GM12878 (cell line): Measurements from ENCODE around the gene FBXL7. TPM values are rescaled to one million over a fixed set of nuclear protein-coding genes. Genes with fewer than 3 reads are reported as not detected.

ENCODE experiments used
- ATAC-seq: fragments of 200-7000 bp; cut with Tn5 transposase; 3 replicates; pipeline ENCODE4 v1.9.1; 2020; ENCODE audit warnings: mild to moderate bottlenecking, moderate library complexity
- BruUV-seq: library from RNA; stranded (reverse); fragments of 400-500 nt; replicated peaks from 2 replicates; lab custom pipeline; 2021; lab: Mats Ljungman, UMichigan
- CTCF ChIA-PET: fragments of 300-600 bp; sonication (Branson Sonifier 250); formaldehyde crosslinking; extraction: SDS; loops from one replicate; lab custom pipeline; 2021; ENCODE audit warnings: inconsistent platforms; lab: Yijun Ruan, JAX
- POLR2A ChIA-PET: fragments of 350-600 bp; formaldehyde crosslinking; extraction: SDS; loops from one replicate; lab custom pipeline; 2021; ENCODE audit warnings: inconsistent platforms; lab: Charles Lee
- RAD21 ChIA-PET: fragments of 300-600 bp; sonication (Branson Sonifier 250); formaldehyde crosslinking; loops from one replicate; lab custom pipeline; 2023; ENCODE audit warnings: antibody characterized with exemption; ENCODE audit not compliant: unreplicated experiment; lab: Charles Lee
- SMC1A ChIA-PET: fragments of 300-600 bp; sonication (Branson Sonifier 250); formaldehyde crosslinking; loops from one replicate; lab custom pipeline; 2023; ENCODE audit not compliant: unreplicated experiment, uncharacterized antibody; lab: Charles Lee
- DNase-seq: peaks from one replicate; pipeline ENCODE4 v3.0.0-alpha.2; 2011; ENCODE audit warnings: low read depth, low spot score
- FAIRE-seq: peaks from 3 replicates; lab custom pipeline; 2011; peaks lifted over from hg19 to GRCh38; lab: Jason Lieb, UNC
- H2AFZ ChIP-seq: 2 replicates; pipeline ENCODE4 v1.6.0; 2011; ENCODE audit warnings: low read depth, low read length, control low read depth; ENCODE audit not compliant: control insufficient read depth
- H3K27ac ChIP-seq: 2 replicates; pipeline ENCODE4 v1.5.1; 2011; ENCODE audit warnings: control low read depth; ENCODE audit not compliant: control insufficient read depth, insufficient read depth
- H3K27me3 ChIP-seq, 2 experiments: replicated peaks in 1 of 2; 2 replicates each; pipeline versions ENCODE4 v1.6.0 to v1.6.1; 2011; ENCODE audit warnings: low read length in 1 of 2; ENCODE audit not compliant: control insufficient read depth in 2 of 2, insufficient read depth in 2 of 2
- H3K36me3 ChIP-seq, 2 experiments: 2 replicates each; pipeline ENCODE4 v1.5.1; 2011; ENCODE audit warnings: low read length in 1 of 2; ENCODE audit not compliant: control insufficient read depth in 2 of 2, insufficient read depth in 2 of 2
- H3K4me1 ChIP-seq: 2 replicates; pipeline ENCODE4 v1.6.1; 2011; ENCODE audit warnings: mild to moderate bottlenecking, low read length, moderate library complexity, mixed read lengths; ENCODE audit not compliant: control insufficient read depth, insufficient read depth
- H3K4me2 ChIP-seq: 2 replicates; pipeline ENCODE4 v1.6.0; 2011; ENCODE audit warnings: control low read depth; ENCODE audit not compliant: control insufficient read depth, insufficient read depth
- H3K4me3 ChIP-seq: fragments of 200-600 bp; sonication (generic); 2 replicates; pipeline ENCODE4 v1.5.1; 2016
- H3K79me2 ChIP-seq: 2 replicates; pipeline ENCODE4 v1.6.0; 2011; ENCODE audit warnings: low read length; ENCODE audit not compliant: control insufficient read depth, insufficient read depth
- H3K9ac ChIP-seq: 2 replicates; pipeline ENCODE4 v1.8.0; 2011; ENCODE audit warnings: low read length, control low read depth, mixed read lengths; ENCODE audit not compliant: control insufficient read depth, insufficient read depth
- H3K9me3 ChIP-seq: replicated peaks from 3 replicates; pipeline ENCODE4 v1.5.1; 2011; ENCODE audit warnings: mild to moderate bottlenecking, low read length; ENCODE audit not compliant: control insufficient read depth, insufficient read depth
- H4K20me1 ChIP-seq: 2 replicates; pipeline ENCODE4 v1.6.0; 2011; ENCODE audit not compliant: control insufficient read depth, insufficient read depth
- CBX3 ChIP-seq: fragments of 200-600 bp; sonication (generic); IDR thresholded peaks from 2 replicates; pipeline ENCODE4 v1.6.1; 2016; ENCODE audit warnings: low read depth, borderline replicate concordance
- CEBPZ ChIP-seq: fragments of 150-350 bp; IDR thresholded peaks from 2 replicates; pipeline ENCODE4 v1.6.1; 2016; ENCODE audit warnings: low read depth, low read length
- CHD1 ChIP-seq: IDR thresholded peaks from 2 replicates; pipeline ENCODE4 v1.6.1; 2012; ENCODE audit warnings: low read depth, low read length, improper control_type of control experiment
- CHD2 ChIP-seq: IDR thresholded peaks from 2 replicates; pipeline ENCODE4 v1.6.1; 2011; ENCODE audit warnings: low read depth, low read length, improper control_type of control experiment, borderline replicate concordance
- EED ChIP-seq: sonication (generic); IDR thresholded peaks from 2 replicates; pipeline ENCODE4 v1.6.1; 2016; ENCODE audit warnings: antibody characterized with exemption, low read depth
- ETV6 ChIP-seq, 2 experiments: fragments of 450-650 bp in 1 of 2; IDR thresholded peaks in 1 of 2; conservative IDR thresholded peaks in 1 of 2; 2 replicates each; pipeline ENCODE4 v1.6.1; 2014; ENCODE audit warnings: antibody characterized with exemption in 1 of 2, borderline replicate concordance in 1 of 2, low read depth in 1 of 2, mild to moderate bottlenecking in 1 of 2, moderate library complexity in 1 of 2
- GATAD2B ChIP-seq: fragments of 450-650 bp; conservative IDR thresholded peaks from 2 replicates; pipeline ENCODE4 v1.6.1; 2017; ENCODE audit warnings: low read depth, mild to moderate bottlenecking, moderate library complexity
- HDGF ChIP-seq: fragments of 450-650 bp; IDR thresholded peaks from 2 replicates; pipeline ENCODE4 v1.6.1; 2016; ENCODE audit warnings: antibody characterized with exemption
- JUNB ChIP-seq: IDR thresholded peaks from 2 replicates; pipeline ENCODE4 v1.6.1; 2016; ENCODE audit warnings: antibody characterized with exemption, mild to moderate bottlenecking
- JUND ChIP-seq: IDR thresholded peaks from 2 replicates; pipeline ENCODE4 v1.6.1; 2012; ENCODE audit warnings: low read depth, mild to moderate bottlenecking, low read length, improper control_type of control experiment, moderate library complexity
- MTA3 ChIP-seq: IDR thresholded peaks from 2 replicates; pipeline ENCODE4 v1.6.1; 2012; ENCODE audit warnings: low read length, inconsistent platforms, borderline replicate concordance
- NFIC ChIP-seq: IDR thresholded peaks from 2 replicates; pipeline ENCODE4 v1.6.1; 2012; ENCODE audit warnings: low read depth, mild to moderate bottlenecking, inconsistent platforms, low read length, moderate library complexity
- NR2C2 ChIP-seq: IDR thresholded peaks from 2 replicates; pipeline ENCODE4 v1.6.1; 2011; ENCODE audit warnings: borderline replicate concordance, low read depth; ENCODE audit not compliant: control insufficient read depth, insufficient read length
- PML ChIP-seq: IDR thresholded peaks from 2 replicates; pipeline ENCODE4 v1.6.1; 2012; ENCODE audit warnings: low read length, inconsistent platforms
- POLR2AphosphoS2 ChIP-seq: IDR thresholded peaks from 2 replicates; pipeline ENCODE4 v1.6.1; 2011; ENCODE audit warnings: low read depth, mild to moderate bottlenecking, low read length, improper control_type of control experiment, moderate library complexity
- TCF7 ChIP-seq: IDR thresholded peaks from 2 replicates; pipeline ENCODE4 v1.6.1; 2014; ENCODE audit warnings: antibody characterized with exemption, borderline replicate concordance
- USF2 ChIP-seq: IDR thresholded peaks from 2 replicates; pipeline ENCODE4 v1.6.1; 2011; ENCODE audit warnings: low read depth, low read length, improper control_type of control experiment, borderline replicate concordance
- YBX1 ChIP-seq: fragments of 450-650 bp; IDR thresholded peaks from 2 replicates; pipeline ENCODE4 v1.6.1; 2016; ENCODE audit warnings: antibody characterized with exemption
- ZNF24 ChIP-seq: fragments of 450-650 bp; IDR thresholded peaks from 2 replicates; pipeline ENCODE4 v1.6.1; 2017; ENCODE audit warnings: antibody characterized with exemption, mild to moderate bottlenecking
- ZNF384 ChIP-seq: IDR thresholded peaks from 2 replicates; pipeline ENCODE4 v1.6.1; 2012; ENCODE audit warnings: low read depth, mild to moderate bottlenecking, low read length, improper control_type of control experiment, borderline replicate concordance
- WGBS: methylation state at CpG from one replicate; pipeline ENCODE4 v1.1.6; 2016; ENCODE audit warnings: low lambda C conversion rate; ENCODE audit not compliant: insufficient replicate concordance, insufficient coverage; ENCODE audit errors: missing lambda C conversion rate; 5-methylcytosine and 5-hydroxymethylcytosine counted together
- in situ Hi-C: fragments of 300-500 bp; cut with MboI; formaldehyde crosslinking; loops from 9 replicates; pipeline ENCODE4 v1.14.3; 2018; ENCODE audit warnings: mixed read lengths
- intact Hi-C: fragments of 100-400 bp; cut with micrococcal nuclease; formaldehyde crosslinking; loops from one replicate; pipeline ENCODE4 v1.14.2; 2022; ENCODE audit not compliant: unreplicated experiment
- polyA plus RNA-seq, 11 experiments: library from polyadenylated mRNA; depleted of rRNA in 4 of 11; unstranded in 6 of 11; stranded (reverse) in 5 of 11; fragments of >200 nt; fragmentation: Nextera tagmentation in 4 of 11; fragmentation: Illumina TruSeq in 1 of 11; extraction: Ambion mirVana in 4 of 11; extraction: Trizol in 1 of 11; gene quantifications; 1 replicate in 1 of 11; 2 replicates in 10 of 11; pipeline versions ENCODE4 v1.2.1 to v1.2.3, GENCODE V29; 2011 to 2016; ENCODE audit warnings: inconsistent platforms in 2 of 11, missing spikeins in 2 of 11, low read depth in 1 of 11
- total RNA-seq, 4 experiments: library from RNA; depleted of rRNA in 3 of 4; stranded (reverse); fragments of >200 nt in 3 of 4; fragmentation: Illumina TruSeq in 1 of 4; extraction: Trizol in 1 of 4; gene quantifications; 2 replicates each; pipeline versions ENCODE4 v1.2.1 to v1.2.3, GENCODE V29; 2013 to 2021

Gene FBXL7
- total and polyA plus RNA-seq, 10 of the 15 experiments (the other 5 are each of a cell fraction or from before 2014, with no cell fraction given) = 0.03 to 0.44 (median 0.16) TPM

- Histone ChIP-seq H3K9ac (no peak overlapping the region), H3K4me2 (no peak overlapping the region), H3K27me3 (no peaks in the 10 kb centered on the region), H3K4me3 (no peak overlapping the region), H3K36me3 (no peaks in the 10 kb centered on the region), H3K9me3 (no peaks in the 10 kb centered on the region), H3K27ac (no peak overlapping the region), H3K4me1 (no peaks in the 10 kb centered on the region), H2AFZ (no peak overlapping the region), H4K20me1 (no peaks in the 10 kb centered on the region), H3K79me2 (no peaks in the 10 kb centered on the region)
- ChIA-PET SMC1A (no interaction called here), CTCF (no interaction called here), POLR2A (no interaction called here), RAD21 (no interaction called here)
- FAIRE-seq (no peak), ATAC-seq (no peak), DNase-seq (no peak)
- intact Hi-C loops = no loop called here
- WGBS = 18% methylated on average over 4 of the region's 4 CpGs
- no TSS peak for BruUV-seq
- TF ChIP-seq USF2 = no peak
- TF ChIP-seq PML = no peak
- no peak for TF ChIP-seq ZNF384
- TF ChIP-seq JUNB = no peak
- no peak for TF ChIP-seq ZNF24
- TF ChIP-seq GATAD2B = no peak
- TF ChIP-seq POLR2AphosphoS2 = no peak
- TF ChIP-seq HDGF = no peak
- TF ChIP-seq CEBPZ = no peak
- no peak for TF ChIP-seq CHD2
- TF ChIP-seq ETV6 (conservative IDR thresholded peaks at IDR 0.05 in 1 of 2, IDR thresholded peaks at IDR 0.05 in 1 of 2; ENCODE audit: borderline replicate concordance in 1 of 2, low read depth in 1 of 2) = no peak
- TF ChIP-seq NFIC = no peak
- TF ChIP-seq JUND = no peak
- no peak for TF ChIP-seq CHD1
- TF ChIP-seq CBX3 = no peak
- no peak for TF ChIP-seq MTA3
- TF ChIP-seq YBX1 = no peak
- TF ChIP-seq TCF7 = no peak
- TF ChIP-seq EED = no peak
- no peak for TF ChIP-seq NR2C2
- in situ Hi-C loops = no loop called here
Observed at GRCh38 chr5:15844253-15844652, 344.3 kb downstream of the FBXL7 start.
